IMR-90 (cell line): ENCODE data around the gene ADAM23. TPM values are rescaled to one million over a fixed set of nuclear protein-coding genes. Genes with fewer than 3 reads are reported as not detected.

ENCODE experiments used
- ATAC-seq: fragments of 200-7000 bp; cut with Tn5 transposase; 2 replicates; pipeline ENCODE4 v1.9.1; 2020; ENCODE audit warnings: low read depth, mild to moderate bottlenecking, moderate library complexity
- BruUV-seq: library from RNA; stranded (reverse); fragments of 400-500 nt; replicated peaks from 2 replicates; lab custom pipeline; 2021; lab: Mats Ljungman, UMichigan
- CTCF ChIA-PET: fragments of 300-600 bp; formaldehyde crosslinking; extraction: SDS; loops from one replicate; lab custom pipeline; 2021; ENCODE audit warnings: antibody characterized with exemption; lab: Yijun Ruan, JAX
- POLR2A ChIA-PET: fragments of 300-600 bp; sonication (Branson Sonifier 250); formaldehyde crosslinking; loops from one replicate; lab custom pipeline; 2022; ENCODE audit warnings: antibody characterized with exemption; ENCODE audit not compliant: unreplicated experiment; lab: Charles Lee
- DNase-seq: peaks from one replicate; pipeline ENCODE4 v3.0.0; 2013
- H2AFZ ChIP-seq: replicated peaks from 2 replicates; pipeline ENCODE3; 2013; ENCODE audit warnings: low read length, mild to moderate bottlenecking; ENCODE audit not compliant: poor library complexity
- H2AK5ac ChIP-seq: 2 replicates; pipeline ENCODE4 v1.6.1; 2013; ENCODE audit warnings: low read depth, low read length, inconsistent platforms
- H2AK9ac ChIP-seq: replicated peaks from 2 replicates; pipeline ENCODE3; 2013; ENCODE audit warnings: mild to moderate bottlenecking, low read depth, low read length, moderate library complexity; ENCODE audit not compliant: poor library complexity
- H2BK120ac ChIP-seq: 2 replicates; pipeline ENCODE4 v1.6.1; 2013; ENCODE audit warnings: low read depth, low read length, inconsistent platforms
- H2BK15ac ChIP-seq: 3 replicates; pipeline ENCODE4 v1.6.1; 2013; ENCODE audit warnings: low read depth, low read length, inconsistent platforms
- H2BK20ac ChIP-seq: 2 replicates; pipeline ENCODE4 v1.6.1; 2013; ENCODE audit warnings: low read depth, mild to moderate bottlenecking, inconsistent platforms, low read length, moderate library complexity
- H2BK5ac ChIP-seq: 2 replicates; pipeline ENCODE4 v1.6.1; 2013; ENCODE audit warnings: mild to moderate bottlenecking, low read depth, low read length, inconsistent platforms; ENCODE audit not compliant: poor library complexity, severe bottlenecking
- H3K14ac ChIP-seq: replicated peaks from 2 replicates; pipeline ENCODE4 v1.6.1; 2013; ENCODE audit warnings: low read depth, low read length, inconsistent platforms
- H3K18ac ChIP-seq: 2 replicates; pipeline ENCODE4 v1.6.1; 2013; ENCODE audit warnings: low read depth, low read length, control low read depth
- H3K23ac ChIP-seq: 2 replicates; pipeline ENCODE4 v1.6.1; 2013; ENCODE audit warnings: low read depth, low read length, inconsistent platforms
- H3K27ac ChIP-seq: 2 replicates; pipeline ENCODE4 v1.5.1; 2013; ENCODE audit warnings: mild to moderate bottlenecking, control low read depth, low read length; ENCODE audit not compliant: insufficient read depth
- H3K27me3 ChIP-seq: 2 replicates; pipeline ENCODE4 v1.6.1; 2013; ENCODE audit warnings: low read length; ENCODE audit not compliant: control insufficient read depth, insufficient read depth
- H3K36me3 ChIP-seq: 2 replicates; pipeline ENCODE4 v1.6.1; 2013; ENCODE audit warnings: low read length, mixed read lengths; ENCODE audit not compliant: control insufficient read depth, insufficient read depth
- H3K4ac ChIP-seq: 2 replicates; pipeline ENCODE4 v1.6.1; 2013; ENCODE audit warnings: low read depth, low read length, inconsistent platforms
- H3K4me1 ChIP-seq: 2 replicates; pipeline ENCODE4 v1.6.1; 2013; ENCODE audit warnings: low read length, mixed read lengths; ENCODE audit not compliant: control insufficient read depth, insufficient read depth
- H3K4me2 ChIP-seq: 2 replicates; pipeline ENCODE4 v1.6.1; 2013; ENCODE audit warnings: low read depth, mild to moderate bottlenecking, control low read depth, low read length, moderate library complexity
- H3K4me3 ChIP-seq: 2 replicates; pipeline ENCODE4 v1.5.1; 2013; ENCODE audit warnings: low read depth, mild to moderate bottlenecking, control low read depth, low read length, moderate library complexity; ENCODE audit not compliant: insufficient read depth
- H3K56ac ChIP-seq: 2 replicates; pipeline ENCODE4 v1.6.1; 2013; ENCODE audit warnings: low read length, inconsistent platforms; ENCODE audit not compliant: insufficient read depth; ENCODE audit errors: extremely low read depth
- H3K79me1 ChIP-seq, 2 experiments: 2 replicates each; pipeline ENCODE4 v1.6.1; 2013; ENCODE audit warnings: low read length in 2 of 2, inconsistent platforms in 1 of 2, low read depth in 1 of 2
- H3K9ac ChIP-seq: 2 replicates; pipeline ENCODE4 v1.6.1; 2013; ENCODE audit warnings: low read depth, low read length, control low read depth
- H3K9me1 ChIP-seq: 2 replicates; pipeline ENCODE4 v1.6.1; 2013; ENCODE audit warnings: low read length, inconsistent platforms; ENCODE audit not compliant: insufficient read depth
- H3K9me3 ChIP-seq: 2 replicates; pipeline ENCODE4 v1.6.1; 2013; ENCODE audit warnings: low read length; ENCODE audit not compliant: control insufficient read depth, insufficient read depth
- H4K20me1 ChIP-seq: 2 replicates; pipeline ENCODE4 v1.6.1; 2013; ENCODE audit warnings: low read length, inconsistent platforms; ENCODE audit not compliant: insufficient read depth
- H4K5ac ChIP-seq: 2 replicates; pipeline ENCODE4 v1.6.1; 2013; ENCODE audit warnings: mild to moderate bottlenecking, low read depth, low read length, control low read depth
- H4K8ac ChIP-seq, 2 experiments: 2 replicates each; pipeline ENCODE4 v1.6.1; 2013; ENCODE audit warnings: low read depth in 2 of 2, low read length in 2 of 2, control low read depth in 1 of 2, inconsistent platforms in 1 of 2
- H4K91ac ChIP-seq: 2 replicates; pipeline ENCODE4 v1.6.1; 2013; ENCODE audit warnings: low read depth, low read length, inconsistent platforms; ENCODE audit not compliant: insufficient read depth
- BHLHE40 ChIP-seq: fragments of 150-350 bp; IDR thresholded peaks from 2 replicates; pipeline ENCODE4 v1.6.1; 2016; ENCODE audit warnings: mild to moderate bottlenecking, low read depth, low read length
- CEBPB ChIP-seq: IDR thresholded peaks from 2 replicates; pipeline ENCODE4 v1.6.1; 2012; ENCODE audit warnings: low read depth, low read length, improper control_type of control experiment
- CHD1 ChIP-seq: IDR thresholded peaks from 2 replicates; pipeline ENCODE4 v1.6.1; 2012; ENCODE audit warnings: low read depth, low read length, improper control_type of control experiment
- MAFK ChIP-seq: IDR thresholded peaks from 2 replicates; pipeline ENCODE4 v1.6.1; 2012; ENCODE audit warnings: low read depth, low read length, improper control_type of control experiment
- MAZ ChIP-seq: IDR thresholded peaks from 2 replicates; pipeline ENCODE4 v1.6.1; 2012; ENCODE audit warnings: low read depth, mild to moderate bottlenecking, low read length, improper control_type of control experiment, moderate library complexity, borderline replicate concordance
- MXI1 ChIP-seq: IDR thresholded peaks from 2 replicates; pipeline ENCODE4 v1.6.1; 2012; ENCODE audit warnings: low read depth, mild to moderate bottlenecking, low read length, moderate library complexity, borderline replicate concordance
- POLR2A ChIP-seq: IDR thresholded peaks from 2 replicates; pipeline ENCODE4 v1.6.1; 2012; ENCODE audit warnings: mild to moderate bottlenecking, low read depth, low read length
- RCOR1 ChIP-seq: IDR thresholded peaks from 2 replicates; pipeline ENCODE4 v1.6.1; 2012; ENCODE audit warnings: mild to moderate bottlenecking, low read length, improper control_type of control experiment; ENCODE audit not compliant: insufficient replicate concordance
- RFX5 ChIP-seq: IDR thresholded peaks from 2 replicates; pipeline ENCODE4 v1.8.0; 2012; ENCODE audit warnings: low read depth, mild to moderate bottlenecking, low read length, moderate library complexity
- SMC3 ChIP-seq: fragments of 150-350 bp; IDR thresholded peaks from 2 replicates; pipeline ENCODE4 v1.6.1; 2016; ENCODE audit warnings: low read depth, mild to moderate bottlenecking, antibody characterized with exemption, low read length, moderate library complexity
- WGBS, 2 experiments: methylation state at CpG; one replicate each; pipeline versions ENCODE4 v1.1.5 to v1.1.7; 2013; ENCODE audit warnings: missing lambda C conversion rate in 2 of 2; ENCODE audit not compliant: insufficient read length in 1 of 2; ENCODE audit errors: extremely low coverage in 2 of 2; 5-methylcytosine and 5-hydroxymethylcytosine counted together
- dilution Hi-C: fragments of 300-500 bp; cut with HindIII; formaldehyde crosslinking; loops from one replicate; pipeline ENCODE4 v1.14.3; 2018; ENCODE audit warnings: low sequenced_read_pairs; ENCODE audit not compliant: unreplicated experiment
- in situ Hi-C: fragments of 300-500 bp; cut with MboI; formaldehyde crosslinking; loops from 3 replicates; pipeline ENCODE4 v1.14.3; 2019; ENCODE audit warnings: low sequenced_read_pairs, inconsistent platforms, mixed read lengths
- intact Hi-C: fragments of 100-400 bp; cut with micrococcal nuclease; formaldehyde crosslinking; loops from 2 replicates; pipeline ENCODE4 v1.10.0; 2022
- polyA plus RNA-seq, 3 experiments: library from polyadenylated mRNA; depleted of rRNA; stranded (reverse); fragments of >200 nt; gene quantifications; 2 replicates each; pipeline ENCODE4 v1.2.3, GENCODE V29; 2012; ENCODE audit warnings: low replicate concordance in 1 of 3
- total RNA-seq: library from RNA; depleted of rRNA; stranded (reverse); fragments of >200 nt; gene quantifications from 2 replicates; pipeline ENCODE4 v1.2.3, GENCODE V29; 2012
- TF ChIP-seq, protein P1 (sequence below): conservative IDR thresholded peaks from 2 replicates; pipeline ENCODE4 v1.5.1; 2012; ENCODE audit warnings: mild to moderate bottlenecking, low read depth, low read length, improper control_type of control experiment

Gene ADAM23
- total and polyA plus RNA-seq, 2 of the 4 experiments (the other 2 are of a cell fraction), result 2.9 to 10.3 TPM

DNA sequence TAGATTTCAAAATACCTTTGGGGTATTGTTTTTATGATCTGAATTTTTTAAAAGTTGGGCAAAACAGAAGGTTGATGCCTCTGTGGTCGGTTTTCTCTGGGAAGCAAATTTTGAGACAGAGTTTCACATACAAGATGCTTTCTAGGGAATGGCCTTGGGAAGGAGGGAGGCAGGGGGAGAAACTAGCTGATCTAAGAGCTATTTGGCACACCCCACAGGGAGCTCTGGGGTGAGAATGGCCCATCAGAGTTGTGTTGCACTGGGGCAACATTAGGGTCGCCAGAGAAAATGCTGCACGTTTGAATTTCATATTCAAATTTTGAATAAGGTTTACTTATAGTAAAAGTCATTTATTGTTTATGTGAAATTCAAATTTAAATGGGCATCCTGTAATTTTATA is 11.9 kb upstream of the ADAM23 start:
- Histone ChIP-seq H3K4me2 (no peak overlapping the region), H2BK5ac (no peak overlapping the region), H3K9me1 (no peaks in the 10 kb centered on the region), H3K36me3 (no peaks in the 10 kb centered on the region), H3K9me3 (no peaks in the 10 kb centered on the region), H2BK15ac (no peak overlapping the region), H3K4me3 (no peak overlapping the region), H3K18ac (no peak overlapping the region), H3K4me1 (no peaks in the 10 kb centered on the region), H4K5ac (no peak overlapping the region), H4K91ac (no peak overlapping the region), H2BK20ac (no peak overlapping the region), H3K9ac (no peak overlapping the region), H3K14ac (no peak overlapping the region), H3K27ac (no peak overlapping the region), H3K79me1 (no peaks in the 10 kb centered on the region), H3K4ac (no peak overlapping the region), H4K8ac (no peak overlapping the region), H2BK120ac (no peak overlapping the region), H3K27me3 (no peaks in the 10 kb centered on the region; the same call in 1 of the 2 replicates), H2AFZ (no peak overlapping the region), H2AK5ac (no peak overlapping the region), H3K56ac (no peak overlapping the region), H2AK9ac (no peak overlapping the region), H4K20me1 (no peaks in the 10 kb centered on the region), H3K23ac (no peak overlapping the region)
- TF ChIP-seq MAFK (no peak), CEBPB (no peak), POLR2A (no peak), MXI1 (no peak), BHLHE40 (no peak), RFX5 (no peak), RCOR1 (no peak), MAZ (no peak), CHD1 (no peak), SMC3 (no peak)
- TF ChIP-seq, protein P1, sequence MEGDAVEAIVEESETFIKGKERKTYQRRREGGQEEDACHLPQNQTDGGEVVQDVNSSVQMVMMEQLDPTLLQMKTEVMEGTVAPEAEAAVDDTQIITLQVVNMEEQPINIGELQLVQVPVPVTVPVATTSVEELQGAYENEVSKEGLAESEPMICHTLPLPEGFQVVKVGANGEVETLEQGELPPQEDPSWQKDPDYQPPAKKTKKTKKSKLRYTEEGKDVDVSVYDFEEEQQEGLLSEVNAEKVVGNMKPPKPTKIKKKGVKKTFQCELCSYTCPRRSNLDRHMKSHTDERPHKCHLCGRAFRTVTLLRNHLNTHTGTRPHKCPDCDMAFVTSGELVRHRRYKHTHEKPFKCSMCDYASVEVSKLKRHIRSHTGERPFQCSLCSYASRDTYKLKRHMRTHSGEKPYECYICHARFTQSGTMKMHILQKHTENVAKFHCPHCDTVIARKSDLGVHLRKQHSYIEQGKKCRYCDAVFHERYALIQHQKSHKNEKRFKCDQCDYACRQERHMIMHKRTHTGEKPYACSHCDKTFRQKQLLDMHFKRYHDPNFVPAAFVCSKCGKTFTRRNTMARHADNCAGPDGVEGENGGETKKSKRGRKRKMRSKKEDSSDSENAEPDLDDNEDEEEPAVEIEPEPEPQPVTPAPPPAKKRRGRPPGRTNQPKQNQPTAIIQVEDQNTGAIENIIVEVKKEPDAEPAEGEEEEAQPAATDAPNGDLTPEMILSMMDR, result no peak
- in situ Hi-C loops, result no loop called here
- BruUV-seq, result no TSS peak
- ATAC-seq (no peak), DNase-seq (no peak)
- ChIA-PET POLR2A (no interaction called here), CTCF (no interaction called here)
- WGBS, 2 experiments, result no CpG with 5 or more reads among the region's 3 CpGs
- intact Hi-C loops, result no loop called here
- dilution Hi-C loops, result no loop called here
